Vagina (tissue), 2 donors: ENCODE data around the gene ATP11B.

ENCODE experiments used
- POLR2AphosphoS5 ChIP-seq, 2 donors: sonication (generic); formaldehyde crosslinking; IDR thresholded peaks; one replicate each; pipeline ENCODE4 v1.9.0; 2017; ENCODE audit warnings: antibody characterized with exemption in 2 of 2, mild to moderate bottlenecking in 2 of 2, low read depth in 1 of 2; ENCODE audit not compliant: insufficient read depth in 1 of 2
- TF ChIP-seq, protein P1 (sequence below), 3 experiments: fragments of 450-650 bp in 2 of 3; fragments of 200-600 bp in 1 of 3; sonication (generic) in 1 of 3; IDR thresholded peaks; one replicate each; pipeline ENCODE4 v1.5.1; 2017 to 2019; ENCODE audit warnings: antibody characterized with exemption in 3 of 3, mild to moderate bottlenecking in 2 of 3, moderate library complexity in 2 of 3

GRCh38 chr3:182765287-182765686, 28.0 kb upstream of the ATP11B start:
- TF ChIP-seq, protein P1, sequence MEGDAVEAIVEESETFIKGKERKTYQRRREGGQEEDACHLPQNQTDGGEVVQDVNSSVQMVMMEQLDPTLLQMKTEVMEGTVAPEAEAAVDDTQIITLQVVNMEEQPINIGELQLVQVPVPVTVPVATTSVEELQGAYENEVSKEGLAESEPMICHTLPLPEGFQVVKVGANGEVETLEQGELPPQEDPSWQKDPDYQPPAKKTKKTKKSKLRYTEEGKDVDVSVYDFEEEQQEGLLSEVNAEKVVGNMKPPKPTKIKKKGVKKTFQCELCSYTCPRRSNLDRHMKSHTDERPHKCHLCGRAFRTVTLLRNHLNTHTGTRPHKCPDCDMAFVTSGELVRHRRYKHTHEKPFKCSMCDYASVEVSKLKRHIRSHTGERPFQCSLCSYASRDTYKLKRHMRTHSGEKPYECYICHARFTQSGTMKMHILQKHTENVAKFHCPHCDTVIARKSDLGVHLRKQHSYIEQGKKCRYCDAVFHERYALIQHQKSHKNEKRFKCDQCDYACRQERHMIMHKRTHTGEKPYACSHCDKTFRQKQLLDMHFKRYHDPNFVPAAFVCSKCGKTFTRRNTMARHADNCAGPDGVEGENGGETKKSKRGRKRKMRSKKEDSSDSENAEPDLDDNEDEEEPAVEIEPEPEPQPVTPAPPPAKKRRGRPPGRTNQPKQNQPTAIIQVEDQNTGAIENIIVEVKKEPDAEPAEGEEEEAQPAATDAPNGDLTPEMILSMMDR (IDR thresholded peaks at IDR 0.05) = no peak
- no peak for TF ChIP-seq POLR2AphosphoS5 (IDR thresholded peaks at IDR 0.05; ENCODE audit: insufficient read depth in 1 of 2, low read depth in 1 of 2)
